ENCODE data around the gene PLEKHJ1.

- TF ChIP-seq, protein P1, sequence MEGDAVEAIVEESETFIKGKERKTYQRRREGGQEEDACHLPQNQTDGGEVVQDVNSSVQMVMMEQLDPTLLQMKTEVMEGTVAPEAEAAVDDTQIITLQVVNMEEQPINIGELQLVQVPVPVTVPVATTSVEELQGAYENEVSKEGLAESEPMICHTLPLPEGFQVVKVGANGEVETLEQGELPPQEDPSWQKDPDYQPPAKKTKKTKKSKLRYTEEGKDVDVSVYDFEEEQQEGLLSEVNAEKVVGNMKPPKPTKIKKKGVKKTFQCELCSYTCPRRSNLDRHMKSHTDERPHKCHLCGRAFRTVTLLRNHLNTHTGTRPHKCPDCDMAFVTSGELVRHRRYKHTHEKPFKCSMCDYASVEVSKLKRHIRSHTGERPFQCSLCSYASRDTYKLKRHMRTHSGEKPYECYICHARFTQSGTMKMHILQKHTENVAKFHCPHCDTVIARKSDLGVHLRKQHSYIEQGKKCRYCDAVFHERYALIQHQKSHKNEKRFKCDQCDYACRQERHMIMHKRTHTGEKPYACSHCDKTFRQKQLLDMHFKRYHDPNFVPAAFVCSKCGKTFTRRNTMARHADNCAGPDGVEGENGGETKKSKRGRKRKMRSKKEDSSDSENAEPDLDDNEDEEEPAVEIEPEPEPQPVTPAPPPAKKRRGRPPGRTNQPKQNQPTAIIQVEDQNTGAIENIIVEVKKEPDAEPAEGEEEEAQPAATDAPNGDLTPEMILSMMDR (IDR thresholded peaks at IDR 0.05; ENCODE audit: insufficient read depth, low read depth, low read length): no peak
- TF ChIP-seq EZH2 (IDR thresholded peaks at IDR 0.05; ENCODE audit: insufficient read depth, low read length): peak; percentile 21
Measured at GRCh38 chr19:2250766-2251105, 14.6 kb upstream of the PLEKHJ1 start.

Data from astrocyte (in vitro differentiated cells and primary cell).